ENCODE results near the gene BTD. TPM values are rescaled to one million over a fixed set of nuclear protein-coding genes. Genes with fewer than 3 reads are reported as not detected.

The BTD gene
- total and polyA plus RNA-seq, 4 donors = 45.8 to 78.1 (median 47.8) TPM

DNA sequence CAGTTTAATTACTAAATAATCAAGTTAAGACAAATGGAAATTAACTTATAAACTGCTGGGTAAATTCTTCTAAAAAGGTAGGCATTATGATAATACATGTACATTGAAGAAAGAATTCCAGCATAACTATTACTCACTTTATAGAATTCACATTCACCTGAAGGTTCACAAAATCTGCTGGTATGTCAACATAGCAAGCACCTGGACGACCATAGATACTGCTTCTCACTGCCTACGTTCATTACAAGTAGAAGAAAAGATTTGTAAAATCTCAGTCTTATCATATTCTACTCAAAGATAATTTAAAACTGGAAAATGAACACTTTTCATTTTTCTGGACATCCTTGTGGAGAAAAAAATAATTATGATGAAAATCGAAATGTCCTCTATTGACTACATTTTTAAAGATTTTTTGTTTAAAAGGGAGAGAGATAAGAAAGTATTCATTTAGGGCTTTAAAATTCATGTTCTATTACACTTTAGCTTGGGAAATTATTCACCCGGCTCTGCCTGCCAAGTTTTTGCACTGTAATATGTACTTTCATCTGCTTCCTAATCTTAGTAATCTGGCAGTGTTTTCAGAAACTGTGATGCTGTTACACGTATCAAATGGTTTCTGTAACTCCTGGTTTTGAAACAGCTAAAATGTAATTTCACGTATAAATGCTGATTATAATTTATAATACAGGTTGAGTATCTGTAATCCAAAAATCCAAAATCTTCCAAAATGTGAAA is 16.3 kb upstream of the BTD start (continued):
- TF ChIP-seq, protein P1, sequence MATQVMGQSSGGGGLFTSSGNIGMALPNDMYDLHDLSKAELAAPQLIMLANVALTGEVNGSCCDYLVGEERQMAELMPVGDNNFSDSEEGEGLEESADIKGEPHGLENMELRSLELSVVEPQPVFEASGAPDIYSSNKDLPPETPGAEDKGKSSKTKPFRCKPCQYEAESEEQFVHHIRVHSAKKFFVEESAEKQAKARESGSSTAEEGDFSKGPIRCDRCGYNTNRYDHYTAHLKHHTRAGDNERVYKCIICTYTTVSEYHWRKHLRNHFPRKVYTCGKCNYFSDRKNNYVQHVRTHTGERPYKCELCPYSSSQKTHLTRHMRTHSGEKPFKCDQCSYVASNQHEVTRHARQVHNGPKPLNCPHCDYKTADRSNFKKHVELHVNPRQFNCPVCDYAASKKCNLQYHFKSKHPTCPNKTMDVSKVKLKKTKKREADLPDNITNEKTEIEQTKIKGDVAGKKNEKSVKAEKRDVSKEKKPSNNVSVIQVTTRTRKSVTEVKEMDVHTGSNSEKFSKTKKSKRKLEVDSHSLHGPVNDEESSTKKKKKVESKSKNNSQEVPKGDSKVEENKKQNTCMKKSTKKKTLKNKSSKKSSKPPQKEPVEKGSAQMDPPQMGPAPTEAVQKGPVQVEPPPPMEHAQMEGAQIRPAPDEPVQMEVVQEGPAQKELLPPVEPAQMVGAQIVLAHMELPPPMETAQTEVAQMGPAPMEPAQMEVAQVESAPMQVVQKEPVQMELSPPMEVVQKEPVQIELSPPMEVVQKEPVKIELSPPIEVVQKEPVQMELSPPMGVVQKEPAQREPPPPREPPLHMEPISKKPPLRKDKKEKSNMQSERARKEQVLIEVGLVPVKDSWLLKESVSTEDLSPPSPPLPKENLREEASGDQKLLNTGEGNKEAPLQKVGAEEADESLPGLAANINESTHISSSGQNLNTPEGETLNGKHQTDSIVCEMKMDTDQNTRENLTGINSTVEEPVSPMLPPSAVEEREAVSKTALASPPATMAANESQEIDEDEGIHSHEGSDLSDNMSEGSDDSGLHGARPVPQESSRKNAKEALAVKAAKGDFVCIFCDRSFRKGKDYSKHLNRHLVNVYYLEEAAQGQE (IDR thresholded peaks at IDR 0.05) = no peak
- TF ChIP-seq HNF4G (IDR thresholded peaks at IDR 0.05) (no peak), FOXA2 (IDR thresholded peaks at IDR 0.05) (peak; percentile 22)

DNA sequence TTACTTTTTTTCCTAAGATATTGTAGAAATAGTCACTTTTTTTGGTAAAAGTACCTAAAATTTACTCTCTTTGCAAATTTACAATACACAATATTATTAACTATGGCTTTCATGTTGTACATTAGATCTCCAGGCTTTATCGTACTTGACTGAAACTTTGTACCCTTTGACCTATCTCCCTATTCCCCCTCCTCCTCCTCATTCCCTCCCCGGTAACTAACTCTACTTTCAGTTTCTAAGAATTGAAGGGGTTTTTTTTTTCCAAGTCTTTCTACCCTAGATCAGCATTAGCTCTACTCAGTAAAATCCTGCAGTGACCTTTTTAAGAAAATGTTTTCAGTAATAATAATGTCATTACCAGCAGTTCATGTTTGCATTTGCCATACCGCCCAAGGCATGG is 10.3 kb upstream of the BTD start:
- peaks cover 2 to 24% (median 11%) of the 10 kb centered on the region in 4 donors for H3K36me3 ChIP-seq (ENCODE audit: control insufficient read depth in 4 of 4, insufficient read depth in 3 of 4, low read depth in 1 of 4, low read length in 3 of 4)

More for the DNA sequence above, 10.3 kb upstream of the BTD start:
- no peak for DNase-seq (ENCODE audit: low spot score)
- H3K4me3 ChIP-seq (ENCODE audit: low read depth in 1 of 3, low read length in 3 of 3) = peak overlapping the region in 1 of 3 donors; percentile 40
- H3K27me3 ChIP-seq (ENCODE audit: control insufficient read depth in 4 of 4, insufficient read depth in 4 of 4, low read length in 3 of 4) = no peaks in the 10 kb centered on the region
- peak in 1 of 2 donors; percentile 7 for TF ChIP-seq RAD21 (IDR thresholded peaks at IDR 0.05)
- TF ChIP-seq, protein P2, sequence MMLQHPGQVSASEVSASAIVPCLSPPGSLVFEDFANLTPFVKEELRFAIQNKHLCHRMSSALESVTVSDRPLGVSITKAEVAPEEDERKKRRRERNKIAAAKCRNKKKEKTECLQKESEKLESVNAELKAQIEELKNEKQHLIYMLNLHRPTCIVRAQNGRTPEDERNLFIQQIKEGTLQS (IDR thresholded peaks at IDR 0.05) = no peak
- no peak for TF ChIP-seq JUND (IDR thresholded peaks at IDR 0.05)
- TF ChIP-seq RXRA (IDR thresholded peaks at IDR 0.05) = peak in 1 of 2 donors; percentile 52
- no peak for TF ChIP-seq NR2F2 (IDR thresholded peaks at IDR 0.05)
- TF ChIP-seq GABPA (IDR thresholded peaks at IDR 0.05 in 1 of 2, conservative IDR thresholded peaks at IDR 0.05 in 1 of 2) = no peak
- no peak for TF ChIP-seq TAF1 (conservative IDR thresholded peaks at IDR 0.05)
- TF ChIP-seq, protein P1 (IDR thresholded peaks at IDR 0.05) = no peak
- TF ChIP-seq SP1 (IDR thresholded peaks at IDR 0.05) = peak; percentile 25
- no peak for TF ChIP-seq FOXA2 (IDR thresholded peaks at IDR 0.05)
- no peak for TF ChIP-seq EGR1 (IDR thresholded peaks at IDR 0.05; ENCODE audit: low read depth in 2 of 2)
- TF ChIP-seq YY1 (IDR thresholded peaks at IDR 0.05) = no peak
- TF ChIP-seq HNF4A (conservative IDR thresholded peaks at IDR 0.05) = peak; percentile 51 to 53
- TF ChIP-seq, protein P3, sequence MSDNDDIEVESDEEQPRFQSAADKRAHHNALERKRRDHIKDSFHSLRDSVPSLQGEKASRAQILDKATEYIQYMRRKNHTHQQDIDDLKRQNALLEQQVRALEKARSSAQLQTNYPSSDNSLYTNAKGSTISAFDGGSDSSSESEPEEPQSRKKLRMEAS (IDR thresholded peaks at IDR 0.05) = no peak
- TF ChIP-seq, protein P4, sequence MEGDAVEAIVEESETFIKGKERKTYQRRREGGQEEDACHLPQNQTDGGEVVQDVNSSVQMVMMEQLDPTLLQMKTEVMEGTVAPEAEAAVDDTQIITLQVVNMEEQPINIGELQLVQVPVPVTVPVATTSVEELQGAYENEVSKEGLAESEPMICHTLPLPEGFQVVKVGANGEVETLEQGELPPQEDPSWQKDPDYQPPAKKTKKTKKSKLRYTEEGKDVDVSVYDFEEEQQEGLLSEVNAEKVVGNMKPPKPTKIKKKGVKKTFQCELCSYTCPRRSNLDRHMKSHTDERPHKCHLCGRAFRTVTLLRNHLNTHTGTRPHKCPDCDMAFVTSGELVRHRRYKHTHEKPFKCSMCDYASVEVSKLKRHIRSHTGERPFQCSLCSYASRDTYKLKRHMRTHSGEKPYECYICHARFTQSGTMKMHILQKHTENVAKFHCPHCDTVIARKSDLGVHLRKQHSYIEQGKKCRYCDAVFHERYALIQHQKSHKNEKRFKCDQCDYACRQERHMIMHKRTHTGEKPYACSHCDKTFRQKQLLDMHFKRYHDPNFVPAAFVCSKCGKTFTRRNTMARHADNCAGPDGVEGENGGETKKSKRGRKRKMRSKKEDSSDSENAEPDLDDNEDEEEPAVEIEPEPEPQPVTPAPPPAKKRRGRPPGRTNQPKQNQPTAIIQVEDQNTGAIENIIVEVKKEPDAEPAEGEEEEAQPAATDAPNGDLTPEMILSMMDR (IDR thresholded peaks at IDR 0.05; ENCODE audit: low read depth, low read length, missing input control) = no peak
- no peak for TF ChIP-seq HNF4G (IDR thresholded peaks at IDR 0.05)
- TF ChIP-seq FOXA1 (IDR thresholded peaks at IDR 0.05) = no peak
- TF ChIP-seq, protein P5, sequence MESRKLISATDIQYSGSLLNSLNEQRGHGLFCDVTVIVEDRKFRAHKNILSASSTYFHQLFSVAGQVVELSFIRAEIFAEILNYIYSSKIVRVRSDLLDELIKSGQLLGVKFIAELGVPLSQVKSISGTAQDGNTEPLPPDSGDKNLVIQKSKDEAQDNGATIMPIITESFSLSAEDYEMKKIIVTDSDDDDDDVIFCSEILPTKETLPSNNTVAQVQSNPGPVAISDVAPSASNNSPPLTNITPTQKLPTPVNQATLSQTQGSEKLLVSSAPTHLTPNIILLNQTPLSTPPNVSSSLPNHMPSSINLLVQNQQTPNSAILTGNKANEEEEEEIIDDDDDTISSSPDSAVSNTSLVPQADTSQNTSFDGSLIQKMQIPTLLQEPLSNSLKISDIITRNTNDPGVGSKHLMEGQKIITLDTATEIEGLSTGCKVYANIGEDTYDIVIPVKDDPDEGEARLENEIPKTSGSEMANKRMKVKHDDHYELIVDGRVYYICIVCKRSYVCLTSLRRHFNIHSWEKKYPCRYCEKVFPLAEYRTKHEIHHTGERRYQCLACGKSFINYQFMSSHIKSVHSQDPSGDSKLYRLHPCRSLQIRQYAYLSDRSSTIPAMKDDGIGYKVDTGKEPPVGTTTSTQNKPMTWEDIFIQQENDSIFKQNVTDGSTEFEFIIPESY (IDR thresholded peaks at IDR 0.05) = no peak
- 26% methylated on average over 3 of the region's 3 CpGs for WGBS
- H3K9ac ChIP-seq (ENCODE audit: low read depth in 1 of 2, low read length in 2 of 2) = peak overlapping the region; percentile 59 to 70
- H3K4me1 ChIP-seq (ENCODE audit: control insufficient read depth in 4 of 4, insufficient read depth in 4 of 4, low read length in 3 of 4) = peaks cover 0 to 6% (median 2%) of the 10 kb centered on the region in 4 donors
- peak overlapping the region; percentile 60 to 77 for H3K27ac ChIP-seq (ENCODE audit: low read depth in 1 of 2, low read length in 2 of 2)
- no peaks in the 10 kb centered on the region for H3K9me3 ChIP-seq (ENCODE audit: control insufficient read depth in 4 of 4, low read length in 3 of 4)

All from liver (tissue), 9 donors.